Adrenal gland (tissue), 5 donors: ENCODE measurements around the gene MISP.

Source experiments
- POLR2A ChIP-seq, 2 donors: fragments of 450-650 bp; IDR thresholded peaks; one replicate each; pipeline ENCODE4 v1.6.1; 2017; ENCODE audit warnings: antibody characterized with exemption in 2 of 2, mild to moderate bottlenecking in 2 of 2, moderate library complexity in 1 of 2
- TF ChIP-seq, protein P1 (sequence below), 6 experiments: fragments of 450-650 bp in 4 of 6; fragments of 200-600 bp in 2 of 6; sonication (generic) in 1 of 6; IDR thresholded peaks; 1 replicate in 5 of 6; 2 replicates in 1 of 6; pipeline versions ENCODE4 v1.5.1 to v1.8.0; 2016 to 2021; ENCODE audit warnings: antibody characterized with exemption in 6 of 6, mild to moderate bottlenecking in 2 of 6, moderate library complexity in 1 of 6
- donor health status: DM: no; HTN: no; CAD: no.

- no peak for TF ChIP-seq POLR2A (IDR thresholded peaks at IDR 0.05)
- TF ChIP-seq, protein P1, sequence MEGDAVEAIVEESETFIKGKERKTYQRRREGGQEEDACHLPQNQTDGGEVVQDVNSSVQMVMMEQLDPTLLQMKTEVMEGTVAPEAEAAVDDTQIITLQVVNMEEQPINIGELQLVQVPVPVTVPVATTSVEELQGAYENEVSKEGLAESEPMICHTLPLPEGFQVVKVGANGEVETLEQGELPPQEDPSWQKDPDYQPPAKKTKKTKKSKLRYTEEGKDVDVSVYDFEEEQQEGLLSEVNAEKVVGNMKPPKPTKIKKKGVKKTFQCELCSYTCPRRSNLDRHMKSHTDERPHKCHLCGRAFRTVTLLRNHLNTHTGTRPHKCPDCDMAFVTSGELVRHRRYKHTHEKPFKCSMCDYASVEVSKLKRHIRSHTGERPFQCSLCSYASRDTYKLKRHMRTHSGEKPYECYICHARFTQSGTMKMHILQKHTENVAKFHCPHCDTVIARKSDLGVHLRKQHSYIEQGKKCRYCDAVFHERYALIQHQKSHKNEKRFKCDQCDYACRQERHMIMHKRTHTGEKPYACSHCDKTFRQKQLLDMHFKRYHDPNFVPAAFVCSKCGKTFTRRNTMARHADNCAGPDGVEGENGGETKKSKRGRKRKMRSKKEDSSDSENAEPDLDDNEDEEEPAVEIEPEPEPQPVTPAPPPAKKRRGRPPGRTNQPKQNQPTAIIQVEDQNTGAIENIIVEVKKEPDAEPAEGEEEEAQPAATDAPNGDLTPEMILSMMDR (IDR thresholded peaks at IDR 0.05), result no peak
These were observed 53.7 kb downstream of the MISP start for GRCh38 chr19:804419-805165.
